Transverse colon (tissue), 4 donors: ENCODE results near the gene LMO2. TPM values are rescaled to one million over a fixed set of nuclear protein-coding genes. Genes with fewer than 3 reads are reported as not detected.

Experiments
- DNase-seq: peaks from one replicate; pipeline ENCODE4 v3.0.0-alpha.2; 2019
- H3K27ac ChIP-seq, 4 donors: fragments of 200-600 bp; sonication (generic); 2 replicates each; pipeline ENCODE4 v1.5.1; 2016 to 2018; ENCODE audit warnings: inconsistent platforms in 4 of 4
- H3K27me3 ChIP-seq: fragments of 200-600 bp; sonication (generic); 2 replicates; pipeline ENCODE4 v1.5.1; 2017; ENCODE audit warnings: inconsistent platforms
- H3K36me3 ChIP-seq, 4 donors: fragments of 200-600 bp; sonication (generic); 2 replicates each; pipeline ENCODE4 v1.5.1; 2017 to 2019; ENCODE audit warnings: inconsistent platforms in 4 of 4
- H3K4me1 ChIP-seq, 4 donors: fragments of 200-600 bp; sonication (generic); 2 replicates each; pipeline ENCODE4 v1.5.1; 2017 to 2020; ENCODE audit warnings: inconsistent platforms in 4 of 4
- H3K4me3 ChIP-seq, 4 donors: fragments of 200-600 bp; sonication (generic); 1 replicate in 1 of 4; 2 replicates in 3 of 4; pipeline versions ENCODE4 v1.5.1 to v1.6.1; 2017 to 2019; ENCODE audit warnings: inconsistent platforms in 4 of 4
- H3K9me3 ChIP-seq, 2 donors: fragments of 200-600 bp; sonication (generic); 2 replicates each; pipeline ENCODE4 v1.5.1; 2017 to 2019; ENCODE audit warnings: inconsistent platforms in 2 of 2
- CTCF ChIP-seq, 5 experiments: fragments of 200-600 bp in 3 of 5; fragments of 450-650 bp in 2 of 5; sonication (generic) in 3 of 5; IDR thresholded peaks; 1 replicate in 2 of 5; 2 replicates in 3 of 5; pipeline ENCODE4 v1.5.1; 2016 to 2017; ENCODE audit warnings: antibody characterized with exemption in 5 of 5, inconsistent platforms in 3 of 5, mild to moderate bottlenecking in 2 of 5, moderate library complexity in 1 of 5
- EP300 ChIP-seq: sonication (generic); formaldehyde crosslinking; IDR thresholded peaks from one replicate; pipeline ENCODE4 v1.6.1; 2017; ENCODE audit warnings: antibody characterized with exemption, low read depth
- POLR2A ChIP-seq: fragments of 450-650 bp; IDR thresholded peaks from one replicate; pipeline ENCODE4 v1.6.1; 2016; ENCODE audit warnings: antibody characterized with exemption, mild to moderate bottlenecking, moderate library complexity
- POLR2AphosphoS5 ChIP-seq, 3 donors: sonication (generic); formaldehyde crosslinking; IDR thresholded peaks; one replicate each; pipeline ENCODE4 v1.6.1; 2016; ENCODE audit warnings: antibody characterized with exemption in 3 of 3
- WGBS, 2 donors: methylation state at CpG; one replicate each; pipeline ENCODE4 v1.1.5; 2018; ENCODE audit warnings: low coverage in 1 of 2; 5-methylcytosine and 5-hydroxymethylcytosine counted together
- in situ Hi-C, 4 donors: fragments of 200-750 bp; cut with MboI; loops; one replicate each; pipeline versions ENCODE4 v1.15.0 to v1.15.1; 2017; ENCODE audit warnings: low sequenced_read_pairs in 3 of 4, low pct_ligation_motif_present in 1 of 4, low pct_unique_long_range_greater_than_20kb in 1 of 4
- intact Hi-C: fragments of 100-400 bp; cut with DNase I; formaldehyde crosslinking; loops from one replicate; pipeline ENCODE4 v1.15.1; 2023; ENCODE audit warnings: low total_unique reads
- total RNA-seq, 4 donors: library from RNA; depleted of rRNA; stranded (reverse); fragments of >200 nt; gene quantifications; one replicate each; pipeline ENCODE4 v1.1.0, GENCODE V29; 2016

The LMO2 gene
- total RNA-seq, 4 donors from 2014 or later, result 1.4 to 18.0 (median 4.0) TPM

GRCh38 chr11:33835143-33835878, 56.6 kb downstream of the LMO2 start:
- intact Hi-C loops, result no loop called here

GRCh38 chr11:33832676-33833075, 59.2 kb downstream of the LMO2 start:
- Histone ChIP-seq H3K4me1 (peaks cover 7 to 10% (median 8%) of the 10 kb centered on the region in 4 donors), H3K36me3 (no peaks in the 10 kb centered on the region), H3K9me3 (no peaks in the 10 kb centered on the region), H3K27me3 (peaks cover 38% of the 10 kb centered on the region), H3K4me3 (no peak overlapping the region), H3K27ac (no peak overlapping the region)
- no peak for DNase-seq
- intact Hi-C loops, result no loop called here
- TF ChIP-seq POLR2AphosphoS5 (IDR thresholded peaks at IDR 0.05) (no peak), EP300 (no peak), CTCF (IDR thresholded peaks at IDR 0.05) (no peak), POLR2A (no peak)
- 91 to 93% methylated on average over 16 of the region's 16 CpGs for WGBS, 2 donors
- in situ Hi-C loops, result loop anchor here (25.0 kb wide), 4 partner anchors 470 to 655 kb away; partner anchors contain the start of gene ABTB2 (in 1 of the 4)

More at GRCh38 chr11:33835143-33835878, 56.6 kb downstream of the LMO2 start:
- no peak overlapping the region for H3K4me3 ChIP-seq
- no peak overlapping the region for H3K27ac ChIP-seq
- H3K36me3 ChIP-seq, result no peaks in the 10 kb centered on the region
- H3K4me1 ChIP-seq, result no peaks in the 10 kb centered on the region
- no peaks in the 10 kb centered on the region for H3K9me3 ChIP-seq
- no peak for DNase-seq
- peaks cover 37% of the 10 kb centered on the region for H3K27me3 ChIP-seq
- in situ Hi-C loops, result loop anchor here (25.0 kb wide), 4 partner anchors 473 to 652 kb away; partner anchors contain the start of gene ABTB2 (in 1 of the 4)
- TF ChIP-seq POLR2AphosphoS5 (IDR thresholded peaks at IDR 0.05) (no peak), CTCF (IDR thresholded peaks at IDR 0.05) (peak in 4 of 5 experiments; percentile 16 to 21 (median 17)), EP300 (no peak), POLR2A (no peak)
- 9 to 11% methylated on average over 4 to 5 of the region's 5 CpGs for WGBS, 2 donors

GRCh38 chr11:33830903-33831648, 60.8 kb downstream of the LMO2 start:
- in situ Hi-C loops, result loop anchor here (25.0 kb wide), 4 partner anchors 469 to 656 kb away; partner anchors contain the start of gene ABTB2 (in 1 of the 4)
- Histone ChIP-seq H3K27ac (no peak overlapping the region), H3K9me3 (no peaks in the 10 kb centered on the region), H3K4me3 (no peak overlapping the region), H3K27me3 (peaks cover 54% of the 10 kb centered on the region), H3K4me1 (peaks cover 7 to 10% (median 8%) of the 10 kb centered on the region in 4 donors), H3K36me3 (no peaks in the 10 kb centered on the region)
- 62 to 90% methylated on average over 2 to 6 of the region's 6 CpGs for WGBS, 2 donors
- intact Hi-C loops, result no loop called here
- no peak for TF ChIP-seq POLR2AphosphoS5 (IDR thresholded peaks at IDR 0.05)
- no peak for TF ChIP-seq EP300
- no peak for TF ChIP-seq CTCF (IDR thresholded peaks at IDR 0.05)
- TF ChIP-seq POLR2A, result no peak
- DNase-seq, result no peak
